Right forelimb (tissue), 1 donor: ENCODE measurements around the gene LPO.

Source experiments
- DNase-seq: peaks from one replicate; pipeline ENCODE4 v3.0.0-alpha.2; 2018

Gene LPO

GRCh38 chr17:58229881-58230280, 8.5 kb upstream of the LPO start:
- DNase-seq = no peak

- no peak for DNase-seq
Observed at GRCh38 chr17:58231641-58232040, 6.7 kb upstream of the LPO start.

GRCh38 chr17:58232707-58233156, 5.7 kb upstream of the LPO start:
- no peak for DNase-seq

- DNase-seq = no peak
Observed at GRCh38 chr17:58233543-58233942, 4.8 kb upstream of the LPO start.

- no peak for DNase-seq
Observed at GRCh38 chr17:58234512-58234911, 3.9 kb upstream of the LPO start.

GRCh38 chr17:58235821-58236220, 2.6 kb upstream of the LPO start:
- no peak for DNase-seq

GRCh38 chr17:58236394-58236793, 2.0 kb upstream of the LPO start:
- DNase-seq = no peak

GRCh38 chr17:58239987-58240386, 1.6 kb downstream of the LPO start:
- no peak for DNase-seq

- no peak for DNase-seq
Observed at GRCh38 chr17:58242171-58242784, 3.9 kb downstream of the LPO start.

GRCh38 chr17:58244963-58245362, 6.6 kb downstream of the LPO start:
- DNase-seq = no peak

GRCh38 chr17:58245428-58246103, 7.2 kb downstream of the LPO start:
- no peak for DNase-seq

GRCh38 chr17:58246104-58246740, 7.8 kb downstream of the LPO start:
- no peak for DNase-seq

- DNase-seq = no peak
Observed at GRCh38 chr17:58246781-58247180, 8.4 kb downstream of the LPO start.

- no peak for DNase-seq
Observed at GRCh38 chr17:58247511-58248363, 9.4 kb downstream of the LPO start.

GRCh38 chr17:58248955-58249269, 10.5 kb downstream of the LPO start:
- no peak for DNase-seq

- peak; percentile 85 for DNase-seq
Observed at GRCh38 chr17:58249270-58250133, 11.1 kb downstream of the LPO start.

- DNase-seq = no peak
Observed at GRCh38 chr17:58250344-58251011, 12.1 kb downstream of the LPO start.

- no peak for DNase-seq
Observed at GRCh38 chr17:58252141-58252540, 13.8 kb downstream of the LPO start.

GRCh38 chr17:58253082-58253481, 14.7 kb downstream of the LPO start:
- DNase-seq = no peak

- no peak for DNase-seq
Observed at GRCh38 chr17:58254803-58255202, 16.4 kb downstream of the LPO start.

- DNase-seq = no peak
Observed at GRCh38 chr17:58262149-58262548, 23.8 kb downstream of the LPO start.

GRCh38 chr17:58263773-58264172, 25.4 kb downstream of the LPO start:
- no peak for DNase-seq
